ENCODE data around the gene HOXC6.

- TF ChIP-seq POLR2A (IDR thresholded peaks at IDR 0.05): no peak
- TF ChIP-seq, protein P1, sequence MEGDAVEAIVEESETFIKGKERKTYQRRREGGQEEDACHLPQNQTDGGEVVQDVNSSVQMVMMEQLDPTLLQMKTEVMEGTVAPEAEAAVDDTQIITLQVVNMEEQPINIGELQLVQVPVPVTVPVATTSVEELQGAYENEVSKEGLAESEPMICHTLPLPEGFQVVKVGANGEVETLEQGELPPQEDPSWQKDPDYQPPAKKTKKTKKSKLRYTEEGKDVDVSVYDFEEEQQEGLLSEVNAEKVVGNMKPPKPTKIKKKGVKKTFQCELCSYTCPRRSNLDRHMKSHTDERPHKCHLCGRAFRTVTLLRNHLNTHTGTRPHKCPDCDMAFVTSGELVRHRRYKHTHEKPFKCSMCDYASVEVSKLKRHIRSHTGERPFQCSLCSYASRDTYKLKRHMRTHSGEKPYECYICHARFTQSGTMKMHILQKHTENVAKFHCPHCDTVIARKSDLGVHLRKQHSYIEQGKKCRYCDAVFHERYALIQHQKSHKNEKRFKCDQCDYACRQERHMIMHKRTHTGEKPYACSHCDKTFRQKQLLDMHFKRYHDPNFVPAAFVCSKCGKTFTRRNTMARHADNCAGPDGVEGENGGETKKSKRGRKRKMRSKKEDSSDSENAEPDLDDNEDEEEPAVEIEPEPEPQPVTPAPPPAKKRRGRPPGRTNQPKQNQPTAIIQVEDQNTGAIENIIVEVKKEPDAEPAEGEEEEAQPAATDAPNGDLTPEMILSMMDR (IDR thresholded peaks at IDR 0.05): no peak
Observed at GRCh38 chr12:54004841-54005530, 23.3 kb upstream of the HOXC6 start.

Measured in heart left ventricle (tissue), 13 donors.